Measurements from ENCODE around the gene CELF5.

DNA sequence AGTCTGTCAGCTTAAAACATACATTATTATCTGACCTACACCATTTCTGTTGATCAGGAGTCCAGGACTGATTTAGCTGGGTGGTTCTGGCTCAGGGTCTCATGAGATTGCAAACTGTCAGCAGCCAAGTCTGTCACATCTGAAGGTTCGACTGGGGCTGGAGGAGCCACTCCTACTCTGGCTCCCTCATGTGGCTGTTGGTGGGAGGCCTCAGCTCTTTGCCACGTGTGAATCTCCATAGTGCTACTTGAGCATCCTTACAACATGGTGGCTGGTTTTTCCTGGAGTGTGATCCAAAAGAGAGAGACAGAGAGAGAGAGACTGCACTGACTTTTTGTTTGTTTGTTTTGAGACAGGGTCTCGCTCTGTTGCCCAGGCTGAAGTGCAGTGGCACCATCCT is 78.3 kb downstream of the CELF5 start:
- no peak for TF ChIP-seq CTCF (IDR thresholded peaks at IDR 0.05)
- TF ChIP-seq POLR2A (IDR thresholded peaks at IDR 0.05) = no peak
